Tibial nerve (tissue), 3 donors: ENCODE results near the gene CDC42SE1.

Source experiments
- CTCF ChIP-seq, 5 experiments: fragments of 200-600 bp in 3 of 5; fragments of 450-650 bp in 2 of 5; sonication (generic) in 3 of 5; IDR thresholded peaks; one replicate each; pipeline ENCODE4 v1.5.1; 2016 to 2019; ENCODE audit warnings: antibody characterized with exemption in 5 of 5, mild to moderate bottlenecking in 3 of 5, moderate library complexity in 2 of 5
- POLR2A ChIP-seq, 2 donors: fragments of 450-650 bp; IDR thresholded peaks; one replicate each; pipeline ENCODE4 v1.6.1; 2017; ENCODE audit warnings: antibody characterized with exemption in 2 of 2, mild to moderate bottlenecking in 2 of 2, moderate library complexity in 2 of 2

GRCh38 chr1:151012684-151013471 is 46.5 kb downstream of the CDC42SE1 start:
- peak in 1 of 2 donors; percentile 28 for TF ChIP-seq POLR2A (IDR thresholded peaks at IDR 0.05)
- TF ChIP-seq CTCF (IDR thresholded peaks at IDR 0.05), result no peak
